Suppressor macrophage treated with lipopolysaccharide for 4 hours (primary cell): Measurements from ENCODE around the gene PRDM11.

Source experiments
- DNase-seq: peaks from one replicate; pipeline ENCODE4 v3.0.0-alpha.2; 2020

PRDM11 gene

DNA sequence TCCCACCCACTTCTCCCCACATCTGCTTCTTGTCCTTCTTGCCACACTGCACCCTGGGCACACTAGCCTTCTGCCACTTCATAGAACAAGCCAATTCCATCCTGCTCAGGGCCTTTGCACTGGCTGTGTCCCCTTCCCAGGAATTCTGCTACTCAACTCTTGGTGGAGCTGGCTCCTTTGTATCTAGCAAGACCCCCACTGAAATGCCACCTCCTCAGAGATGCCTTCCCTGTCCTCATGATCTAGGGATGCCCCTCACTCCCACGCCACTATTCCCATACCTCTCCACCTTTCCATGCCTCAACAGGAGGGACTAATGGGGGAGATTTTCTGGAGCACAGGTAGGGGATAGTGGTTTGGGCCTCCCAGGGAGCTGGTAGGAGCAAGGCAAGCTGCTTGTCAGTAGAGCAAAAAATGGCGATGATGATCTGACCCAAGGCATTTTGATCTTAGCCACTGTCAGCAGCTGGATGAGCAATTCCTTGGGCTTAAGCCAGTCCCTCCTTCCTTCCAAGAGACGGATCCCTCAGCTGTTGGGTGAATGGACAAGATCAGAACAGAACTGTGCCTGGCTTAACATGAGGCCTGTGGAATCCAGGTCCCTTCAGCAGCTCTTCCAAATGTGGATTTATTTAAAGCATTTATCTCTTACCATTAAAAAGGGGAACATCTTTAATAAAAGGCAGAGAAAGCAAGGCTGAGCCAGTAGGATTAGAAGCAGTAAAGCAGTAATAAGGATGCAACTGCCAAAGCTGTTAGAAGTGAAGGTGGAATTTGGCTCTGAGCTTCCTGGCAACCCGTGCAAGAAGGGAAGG is 4.0 kb upstream of the PRDM11 start:
- no peak for DNase-seq

DNA sequence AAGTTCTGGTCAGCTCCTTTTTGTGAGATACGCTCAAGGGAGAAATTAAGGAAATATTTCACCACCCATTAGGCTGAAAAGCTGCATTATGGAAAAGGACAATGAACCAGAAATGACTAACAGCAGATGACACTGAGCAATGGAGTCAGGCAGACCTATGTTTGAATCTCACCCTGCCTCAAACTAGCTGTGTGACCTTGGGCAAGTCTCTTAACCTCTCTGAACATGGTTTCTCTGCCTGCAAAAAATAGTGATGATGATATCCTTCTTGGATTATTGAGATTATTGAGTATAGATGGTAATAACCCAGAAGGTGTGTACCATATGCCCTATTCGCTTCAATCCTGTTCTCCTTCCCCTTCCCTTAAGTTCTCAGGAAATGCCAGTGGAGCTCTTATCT is 2.9 kb upstream of the PRDM11 start:
- no peak for DNase-seq

- no peak for DNase-seq
Observed at GRCh38 chr11:45144126-45145082, 2.0 kb upstream of the PRDM11 start.

GRCh38 chr11:45145083-45145378 is 1.4 kb upstream of the PRDM11 start:
- no peak for DNase-seq

GRCh38 chr11:45145379-45146071 is 914 bp upstream of the PRDM11 start:
- no peak for DNase-seq

- peak; percentile 97 for DNase-seq
Observed at GRCh38 chr11:45147017-45147728, 734 bp downstream of the PRDM11 start.

GRCh38 chr11:45147891-45148675 is 1.6 kb downstream of the PRDM11 start:
- DNase-seq, result no peak

DNA sequence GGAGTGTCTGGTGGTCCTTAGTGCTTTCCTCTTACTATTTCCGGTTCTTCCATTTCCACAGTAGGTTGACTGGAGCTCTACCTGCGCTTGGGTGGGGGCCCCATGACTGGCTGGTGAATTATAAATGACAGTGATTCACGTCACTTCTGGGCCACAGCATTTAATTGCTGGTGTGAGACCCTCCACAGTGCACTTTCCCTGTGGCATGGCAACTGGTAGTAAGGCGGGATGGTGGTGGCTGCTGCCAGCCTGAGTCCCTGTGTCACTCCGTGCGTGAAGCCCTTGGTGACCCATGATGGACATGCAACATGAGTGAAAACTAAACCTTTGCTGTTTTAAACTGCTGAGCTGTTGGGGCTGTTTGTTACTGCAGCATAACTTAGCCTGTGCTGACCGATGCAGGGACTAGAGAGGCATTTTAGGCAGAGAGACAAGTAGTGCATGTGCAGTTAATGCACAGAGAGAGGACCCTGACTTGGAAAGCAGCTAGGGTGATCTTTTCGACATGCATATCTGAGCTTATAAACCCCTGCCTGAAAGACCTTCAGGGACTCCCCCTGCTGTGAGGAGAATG is 3.1 kb downstream of the PRDM11 start:
- no peak for DNase-seq

DNA sequence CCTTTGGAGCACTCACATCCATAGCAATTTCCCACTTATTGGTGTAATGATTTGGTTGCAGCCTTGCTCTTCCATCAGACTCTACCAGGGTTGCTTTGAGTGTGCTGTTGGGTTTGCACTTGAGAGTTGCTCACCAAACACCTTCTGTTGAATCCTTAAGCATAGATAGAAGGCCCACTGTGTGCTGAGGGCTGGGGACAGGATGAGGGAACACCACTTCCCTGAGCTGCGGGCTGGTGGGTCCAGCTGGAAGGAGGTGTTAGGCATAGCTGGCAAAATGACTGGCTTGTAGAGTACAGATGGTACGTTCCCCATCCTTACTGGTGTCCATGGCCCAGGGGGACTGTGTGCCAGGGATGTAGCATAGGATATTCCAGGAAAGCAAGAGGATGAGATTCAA is 3.9 kb downstream of the PRDM11 start:
- no peak for DNase-seq

DNA sequence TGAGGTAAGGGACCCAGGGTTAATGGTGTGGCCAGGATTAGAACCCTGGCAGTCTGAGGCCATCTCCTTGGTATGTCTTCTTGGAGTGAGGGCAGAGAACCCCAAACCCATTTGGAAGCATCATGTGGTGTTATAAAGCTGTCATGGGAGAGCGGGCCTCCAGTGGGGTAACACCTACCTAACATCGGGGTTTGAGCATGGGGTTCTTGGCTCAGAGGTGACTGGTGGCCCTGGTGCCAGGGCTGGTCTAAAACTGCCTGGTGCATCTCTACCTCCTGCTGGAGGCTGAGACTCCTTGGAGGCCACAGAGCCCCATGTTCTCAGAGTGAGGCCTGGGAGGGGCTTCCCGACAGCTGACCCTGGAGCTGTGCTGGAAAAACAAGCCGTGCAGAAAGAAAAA is 4.5 kb downstream of the PRDM11 start:
- no peak for DNase-seq

DNA sequence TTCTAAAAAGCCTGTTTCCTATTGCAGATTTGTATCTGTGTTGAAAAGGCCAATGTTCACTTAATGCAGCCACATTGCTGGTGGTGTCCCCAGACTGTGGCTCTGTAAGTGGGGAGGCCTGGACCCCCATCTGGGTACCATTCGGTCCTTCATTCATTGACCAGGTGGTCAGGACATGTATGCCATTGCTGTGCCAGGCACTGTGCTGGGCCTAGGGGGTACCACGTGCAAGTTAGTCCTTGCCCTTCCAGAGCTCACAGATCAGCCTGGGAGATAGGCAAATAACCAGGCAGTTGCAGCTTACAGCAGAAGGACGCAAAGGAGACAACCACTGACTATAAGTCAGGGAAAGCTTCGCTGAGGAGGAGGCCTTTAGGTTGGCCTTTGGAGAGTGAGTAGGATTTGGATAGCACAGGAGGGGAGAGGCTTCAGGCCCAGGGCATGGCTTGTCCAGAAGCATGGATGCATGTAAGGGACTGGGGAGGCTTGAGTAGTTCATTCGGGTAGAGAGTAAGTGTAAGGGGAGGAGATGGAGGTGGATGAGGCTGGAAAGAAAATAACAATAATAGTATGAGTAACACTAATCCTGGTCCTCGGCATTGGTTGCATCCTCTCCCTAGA is 5.0 kb downstream of the PRDM11 start:
- DNase-seq, result no peak

DNA sequence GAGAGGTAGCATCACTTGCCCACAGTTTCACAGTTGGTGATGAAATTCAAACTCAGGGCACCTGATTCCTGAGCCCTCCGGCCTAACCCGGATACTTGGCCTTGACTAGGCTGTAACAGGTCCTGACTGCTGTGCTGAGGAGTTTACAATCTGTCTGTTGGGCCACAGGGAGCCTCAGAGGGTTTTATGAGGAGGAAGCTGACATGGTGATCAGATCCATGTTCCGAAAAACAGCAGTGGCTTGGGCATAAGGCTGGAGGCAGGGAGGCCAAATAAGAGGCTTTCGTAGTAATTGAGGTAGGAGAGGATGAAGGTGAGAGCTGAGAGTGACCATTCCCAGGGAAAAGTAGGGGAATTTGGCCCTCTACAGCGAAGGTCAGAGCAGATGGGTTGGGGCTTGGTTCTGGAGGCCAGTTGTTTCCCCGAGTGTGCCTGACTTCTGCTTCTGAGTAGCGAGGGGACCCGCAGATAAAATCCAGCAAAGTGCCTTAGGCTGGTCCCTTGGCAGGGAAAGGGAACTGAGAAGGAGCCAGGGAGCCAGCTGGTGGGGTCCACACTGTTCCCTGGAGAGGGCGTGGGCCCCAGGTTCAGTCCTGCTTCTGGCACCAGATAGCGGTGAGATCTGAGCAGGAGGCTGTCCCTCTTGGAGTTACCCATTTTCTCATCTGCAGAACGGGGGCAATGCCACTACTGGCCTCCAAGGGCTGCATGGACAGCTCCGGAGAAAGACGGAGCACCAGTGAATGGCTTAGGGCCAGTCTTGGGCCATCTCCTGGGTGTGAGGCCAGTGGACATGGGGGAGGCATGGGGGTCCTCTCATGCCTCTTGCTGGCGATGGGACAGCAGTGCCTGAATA is 6.5 kb downstream of the PRDM11 start:
- DNase-seq, result no peak

- DNase-seq, result no peak
Observed at GRCh38 chr11:45154276-45154675, 7.8 kb downstream of the PRDM11 start.

GRCh38 chr11:45155058-45155551 is 8.7 kb downstream of the PRDM11 start:
- no peak for DNase-seq

- DNase-seq, result no peak
Observed at GRCh38 chr11:45155627-45156180, 9.3 kb downstream of the PRDM11 start.

DNA sequence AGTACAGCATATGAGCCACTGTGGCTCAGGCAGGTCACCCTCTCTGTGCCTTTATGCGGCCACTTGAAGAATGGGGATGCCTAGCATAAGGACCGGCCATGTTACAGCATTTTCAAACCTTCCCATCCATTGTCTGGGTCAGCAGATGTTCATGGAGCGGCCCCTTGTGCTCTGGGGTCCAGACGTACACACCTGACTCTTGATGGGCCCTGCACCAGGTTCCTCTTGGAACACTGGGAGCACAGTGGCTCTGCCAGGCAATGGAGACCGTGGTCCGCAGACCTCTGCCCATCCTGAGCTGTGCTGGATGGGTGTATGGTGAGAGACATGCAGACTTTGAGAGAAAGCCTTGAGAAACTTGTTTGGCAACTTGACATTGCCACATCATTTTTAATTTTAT is 9.8 kb downstream of the PRDM11 start:
- DNase-seq, result no peak

DNA sequence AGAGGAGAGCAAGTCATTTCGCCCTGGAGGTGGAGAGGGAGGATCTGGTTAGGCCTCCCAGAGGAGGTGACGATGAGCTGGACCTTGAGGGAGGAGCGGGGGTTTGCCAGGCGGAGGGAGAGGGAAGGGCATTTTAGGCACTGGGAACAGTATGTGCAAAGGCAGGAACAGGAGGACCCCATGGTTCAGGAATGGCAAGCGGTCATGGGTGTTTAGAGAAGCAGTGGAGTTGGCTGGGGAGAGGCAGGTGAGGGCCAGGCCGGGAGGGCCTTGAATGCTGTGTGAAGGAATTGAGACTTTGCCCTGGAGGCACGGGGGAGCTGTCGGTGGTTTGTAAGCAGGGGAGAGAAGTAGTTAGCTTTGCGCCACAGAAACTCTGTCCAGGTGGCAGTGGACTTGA is 10.3 kb downstream of the PRDM11 start:
- no peak for DNase-seq

DNA sequence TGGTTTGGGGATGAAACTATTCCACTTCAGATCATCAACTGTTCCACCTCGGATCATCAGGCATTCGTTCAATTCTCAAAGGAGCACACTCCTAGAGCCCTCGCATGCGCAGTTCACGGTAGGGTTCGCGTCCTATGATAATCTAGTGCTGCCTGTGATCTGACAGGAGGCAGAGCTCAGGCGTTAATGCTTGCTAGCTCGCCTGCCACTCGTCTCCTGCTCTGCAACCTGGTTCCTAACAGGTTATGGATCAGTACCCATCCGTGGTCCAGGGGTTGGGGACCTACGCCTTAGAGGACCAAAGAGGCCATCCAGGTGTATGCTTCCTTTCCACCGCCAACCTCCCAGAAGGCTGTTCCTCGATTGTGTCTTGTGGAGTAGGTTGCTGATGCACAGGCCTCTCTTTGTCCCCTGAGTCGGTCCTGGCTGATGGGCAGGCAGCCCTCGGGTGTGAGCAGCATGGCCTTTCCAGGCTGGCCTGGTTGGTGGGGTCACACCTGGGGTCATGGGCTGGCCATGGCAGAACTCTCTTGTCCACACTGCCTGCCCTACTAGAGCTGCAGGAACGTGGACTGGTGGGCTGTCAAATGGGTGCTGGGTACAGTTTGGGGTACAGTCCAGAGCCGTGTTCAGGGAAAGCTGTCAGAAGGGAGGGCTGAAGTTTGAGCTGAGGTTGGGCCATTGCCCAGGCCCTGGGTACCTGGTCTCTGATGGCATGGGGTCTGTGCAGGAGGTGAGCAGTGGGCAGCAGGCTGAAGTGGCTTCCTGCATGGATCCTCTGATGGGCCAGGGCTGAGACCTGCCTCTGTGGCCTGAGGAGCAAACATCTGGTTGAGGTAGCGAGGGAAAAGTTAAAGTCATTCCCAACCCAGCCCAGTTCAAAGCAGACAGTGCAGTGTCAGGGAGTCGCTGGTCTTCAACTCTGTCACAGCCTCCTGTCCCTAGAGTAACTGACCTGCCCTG is 11.1 kb downstream of the PRDM11 start:
- DNase-seq, result no peak
